ENCODE data around the gene NAPB. TPM values are rescaled to one million over a fixed set of nuclear protein-coding genes. Genes with fewer than 3 reads are reported as not detected.

NAPB gene
- total and polyA plus RNA-seq, 2 of the 8 experiments (the other 6 are each of a cell fraction or from before 2014, with no cell fraction given) = 6.2 to 12.3 TPM

DNA sequence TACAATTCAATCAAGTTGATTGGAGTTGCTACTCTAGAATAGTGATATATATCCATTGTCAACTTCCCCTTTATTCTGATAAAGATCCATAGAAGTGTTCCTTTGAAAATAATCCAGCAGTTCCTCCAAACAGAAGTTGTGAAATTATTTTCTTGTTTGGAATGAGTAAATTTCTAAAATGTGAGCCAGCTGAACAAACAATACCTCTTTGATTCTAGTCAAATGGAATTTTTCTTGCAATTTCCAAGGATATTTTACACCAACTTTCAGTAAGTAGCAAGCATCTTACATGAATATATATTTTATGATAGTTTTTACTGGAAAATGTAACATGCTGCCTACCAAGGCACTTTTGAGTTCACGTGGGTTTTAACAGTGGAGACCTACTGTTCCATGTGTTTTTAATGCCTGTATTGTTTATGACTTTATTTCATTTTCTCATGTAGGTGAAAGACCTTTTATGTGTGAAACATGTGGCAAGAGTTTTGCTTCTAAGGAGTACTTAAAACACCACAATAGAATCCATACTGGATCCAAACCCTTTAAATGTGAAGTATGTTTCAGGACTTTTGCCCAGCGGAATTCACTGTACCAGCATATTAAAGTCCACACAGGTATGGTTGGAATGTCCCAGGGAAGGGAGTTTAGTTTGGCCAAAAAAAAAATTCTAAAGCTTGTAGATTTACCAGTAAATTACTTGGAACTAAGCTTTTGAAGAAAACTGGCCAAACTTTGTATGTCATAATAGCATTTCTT, 52.8 kb downstream of the NAPB start:
- no peaks in the 10 kb centered on the region for H3K4me1 ChIP-seq (replicated peaks in 1 of 4; ENCODE audit: control insufficient read depth in 3 of 4, insufficient read depth in 4 of 4, low read length in 3 of 4)
- no peak overlapping the region for H3K4ac ChIP-seq (replicated peaks; ENCODE audit: insufficient read length, low read depth, low read length)
- H3K36me3 ChIP-seq (ENCODE audit: control insufficient read depth in 2 of 4, insufficient read depth in 4 of 4, low read length in 3 of 4) = peaks cover 12 to 54% (median 37%) of the 10 kb centered on the region in 4 experiments
- no peak overlapping the region for H2AFZ ChIP-seq (ENCODE audit: low read length)
- no peak overlapping the region for H3K14ac ChIP-seq (ENCODE audit: insufficient read length)
- no peaks in the 10 kb centered on the region for H3K23me2 ChIP-seq (ENCODE audit: low read depth, low read length)
- no peak overlapping the region for H2BK15ac ChIP-seq (ENCODE audit: low read length)
- H2AK5ac ChIP-seq (ENCODE audit: low read depth, low read length) = no peak overlapping the region
- H2BK5ac ChIP-seq (ENCODE audit: low read depth, low read length) = no peak overlapping the region
- H2BK12ac ChIP-seq (ENCODE audit: low read depth, low read length) = no peak overlapping the region
- DNase-seq (ENCODE audit: low read depth in 1 of 2, low spot score in 2 of 2) = no peak
- H3K56ac ChIP-seq (replicated peaks; ENCODE audit: insufficient read length, low read depth, low read length) = no peak overlapping the region
- no peak overlapping the region for H3K23ac ChIP-seq (ENCODE audit: insufficient read length)
- WGBS, 2 experiments (ENCODE audit: extremely low coverage in 1 of 2, insufficient coverage in 1 of 2, insufficient read length in 1 of 2, insufficient replicate concordance in 2 of 2, low coverage in 1 of 2, low lambda C conversion rate in 2 of 2, missing lambda C conversion rate in 1 of 2) = 92% methylated on average over 2 of the region's 2 CpGs; no CpG with 5 or more reads in 1 of the 2 experiments
- POLR2A ChIA-PET (ENCODE audit: partially characterized antibody) = no interaction called here
- CTCF ChIA-PET (ENCODE audit: partially characterized antibody) = interaction anchor here (1.0 to 1.1 kb wide), 2 partner anchors 11 to 291 kb away, joined by 3 to 4 read pairs; no protein-coding TSS in a partner anchor
- no peak overlapping the region for H4K91ac ChIP-seq (replicated peaks; ENCODE audit: insufficient read length, low read length)
- no peaks in the 10 kb centered on the region for H3K9me3 ChIP-seq (ENCODE audit: insufficient read depth in 2 of 2, low read depth in 1 of 2, low read length in 1 of 2)
- peaks cover 5% of the 10 kb centered on the region for H3K79me1 ChIP-seq (ENCODE audit: low read depth, low read length)
- H3K27me3 ChIP-seq (replicated peaks in 1 of 4; ENCODE audit: control insufficient read depth in 3 of 4, extremely low read depth in 1 of 4, insufficient read depth in 3 of 4, low read length in 3 of 4) = no peaks in the 10 kb centered on the region
- H3K27ac ChIP-seq (ENCODE audit: low read depth, low read length) = no peak overlapping the region
- H3K4me3 ChIP-seq (ENCODE audit: extremely low read depth in 1 of 4, insufficient read depth in 2 of 4, low read depth in 3 of 4, low read length in 4 of 4) = no peak overlapping the region
- H3K79me2 ChIP-seq (ENCODE audit: control insufficient read depth in 1 of 2, insufficient read depth in 2 of 2, low read length in 2 of 2) = peaks cover 0 to 44% of the 10 kb centered on the region in 2 experiments; a peak in 3 of 4 replicates
- H3K4me2 ChIP-seq (ENCODE audit: insufficient read depth in 1 of 2, low read depth in 2 of 2, low read length in 2 of 2) = no peak overlapping the region
- peaks cover 7 to 15% of the 10 kb centered on the region in 2 experiments for H4K20me1 ChIP-seq (replicated peaks in 1 of 2; ENCODE audit: control insufficient read depth in 1 of 2, insufficient read depth in 2 of 2, low read length in 2 of 2)
- no peak overlapping the region for H2BK20ac ChIP-seq (ENCODE audit: low read length)
- H3K18ac ChIP-seq (ENCODE audit: extremely low read depth, low read length) = no peak overlapping the region
- H4K8ac ChIP-seq (ENCODE audit: extremely low read depth, insufficient read depth, low read length) = no peak overlapping the region
- FAIRE-seq = no peak
- H3K9ac ChIP-seq (replicated peaks in 1 of 4; ENCODE audit: extremely low read depth in 1 of 4, low read depth in 3 of 4, low read length in 3 of 4) = no peak overlapping the region
- H2BK120ac ChIP-seq (replicated peaks; ENCODE audit: low read depth, low read length) = no peak overlapping the region
- no peak overlapping the region for H4K5ac ChIP-seq (ENCODE audit: insufficient read length, low read depth, low read length)
- TF ChIP-seq TEAD4 (IDR thresholded peaks at IDR 0.05; ENCODE audit: low read depth, low read length) (no peak), YY1 (IDR thresholded peaks at IDR 0.05; ENCODE audit: low read depth, low read length) (no peak), CTBP2 (IDR thresholded peaks at IDR 0.05; ENCODE audit: borderline replicate concordance, insufficient read depth, insufficient read length, low read length) (no peak), SIX5 (IDR thresholded peaks at IDR 0.05; ENCODE audit: low read depth, low read length) (no peak), RNF2 (IDR thresholded peaks at IDR 0.05; ENCODE audit: borderline replicate concordance, low read depth, low read length, missing control alignments, poor library complexity, severe bottlenecking) (no peak)
